ENCODE data around the gene ZBTB17.
"Not testable (repeated sequence)": the region's sequence is repeated elsewhere in the genome, so short reads cannot be mapped to it uniquely, and the experiment has no call there.

ZBTB17 gene

DNA sequence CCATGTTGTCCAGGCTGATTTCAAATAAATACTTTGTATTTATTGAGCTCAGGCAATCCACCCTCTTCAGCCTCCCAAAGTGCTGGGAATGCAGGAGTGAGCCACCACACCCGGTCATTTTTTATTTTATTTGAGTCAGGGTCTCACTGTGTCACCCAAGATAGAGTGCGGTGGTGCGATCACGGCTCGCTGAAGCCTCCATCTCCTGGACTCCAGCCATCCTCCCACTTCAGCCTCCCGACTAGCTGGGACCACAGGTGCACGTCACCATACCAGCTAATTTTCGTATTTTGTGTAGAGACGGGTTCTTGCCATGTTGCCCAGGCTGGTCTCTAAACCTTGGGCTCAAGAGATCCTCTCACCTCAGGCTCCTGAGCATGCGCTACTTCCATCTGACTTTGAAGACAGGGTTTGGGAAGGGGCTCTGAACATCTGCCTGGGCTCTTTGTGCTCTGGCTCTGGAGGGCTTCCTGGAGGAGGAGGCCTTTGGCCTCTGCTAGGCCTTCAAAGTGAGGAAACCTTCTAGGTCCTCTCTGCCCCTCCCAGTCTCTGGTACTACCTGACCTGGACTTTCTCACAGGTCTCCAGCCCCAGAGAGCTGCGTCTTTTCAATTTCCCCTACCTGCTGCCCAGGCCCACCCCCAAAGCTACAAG lies 36.2 kb upstream of the ZBTB17 start:
- DNase-seq, result no peak

DNA sequence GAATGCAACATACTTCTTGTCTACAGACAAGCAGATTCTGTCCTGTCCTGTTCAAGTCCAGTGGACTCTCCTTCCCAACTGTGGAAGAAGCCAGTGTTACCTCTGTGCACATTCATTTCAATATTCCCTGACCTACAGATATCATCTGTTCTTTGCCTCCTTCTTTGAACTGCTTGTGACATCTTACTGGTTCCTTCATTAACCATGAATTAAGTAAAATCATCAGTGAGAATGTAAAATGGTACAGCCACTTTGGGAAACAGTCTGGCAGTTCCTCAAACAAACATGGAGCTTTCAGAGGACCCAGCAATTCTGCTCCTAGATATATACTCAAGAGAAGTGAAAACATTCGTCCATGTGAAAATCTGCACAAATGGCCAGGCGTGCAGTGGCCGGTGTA lies 34.9 kb upstream of the ZBTB17 start:
- DNase-seq, result no peak

DNA sequence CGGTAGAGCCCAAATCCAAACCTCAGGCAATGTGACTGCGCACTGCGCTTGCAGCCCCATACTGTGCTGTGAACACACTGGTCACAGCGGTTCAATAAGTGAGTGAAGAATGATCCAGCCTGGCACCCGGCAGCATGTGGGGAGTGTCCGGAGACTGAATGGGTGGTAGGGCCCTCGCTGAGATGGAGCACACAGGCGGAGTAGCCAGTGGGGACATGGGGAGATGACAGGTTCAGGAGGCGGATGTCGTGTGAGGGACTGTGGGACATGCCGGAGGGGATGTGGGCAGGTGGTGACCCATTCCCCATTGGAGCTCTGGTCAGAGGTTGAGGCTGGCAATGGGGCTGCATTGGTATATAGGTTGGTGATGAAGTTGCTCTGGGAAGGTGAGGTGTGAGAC lies 33.8 kb upstream of the ZBTB17 start:
- DNase-seq, result no peak

DNA sequence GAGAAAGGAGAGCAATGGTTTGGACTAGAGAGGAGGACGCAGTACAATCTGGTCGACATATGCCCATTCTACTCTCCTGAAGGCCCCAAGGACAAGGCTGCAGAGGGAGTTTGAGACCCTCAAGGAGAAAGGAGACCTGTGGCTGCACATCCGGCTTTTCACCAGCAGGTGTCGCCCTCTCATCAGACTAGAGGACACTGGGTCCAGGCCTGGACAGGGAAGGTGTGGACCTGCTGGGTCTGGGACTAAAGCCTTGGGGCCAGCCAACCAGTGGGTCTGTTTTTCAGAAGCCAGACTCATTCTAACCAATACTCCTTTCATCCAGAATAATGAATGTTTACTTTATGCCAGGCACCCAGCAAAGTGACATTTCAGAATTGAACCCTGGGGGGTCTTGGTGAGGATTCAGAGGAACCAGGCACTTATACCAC lies 33.1 kb upstream of the ZBTB17 start:
- peak; percentile 82 for DNase-seq

DNA sequence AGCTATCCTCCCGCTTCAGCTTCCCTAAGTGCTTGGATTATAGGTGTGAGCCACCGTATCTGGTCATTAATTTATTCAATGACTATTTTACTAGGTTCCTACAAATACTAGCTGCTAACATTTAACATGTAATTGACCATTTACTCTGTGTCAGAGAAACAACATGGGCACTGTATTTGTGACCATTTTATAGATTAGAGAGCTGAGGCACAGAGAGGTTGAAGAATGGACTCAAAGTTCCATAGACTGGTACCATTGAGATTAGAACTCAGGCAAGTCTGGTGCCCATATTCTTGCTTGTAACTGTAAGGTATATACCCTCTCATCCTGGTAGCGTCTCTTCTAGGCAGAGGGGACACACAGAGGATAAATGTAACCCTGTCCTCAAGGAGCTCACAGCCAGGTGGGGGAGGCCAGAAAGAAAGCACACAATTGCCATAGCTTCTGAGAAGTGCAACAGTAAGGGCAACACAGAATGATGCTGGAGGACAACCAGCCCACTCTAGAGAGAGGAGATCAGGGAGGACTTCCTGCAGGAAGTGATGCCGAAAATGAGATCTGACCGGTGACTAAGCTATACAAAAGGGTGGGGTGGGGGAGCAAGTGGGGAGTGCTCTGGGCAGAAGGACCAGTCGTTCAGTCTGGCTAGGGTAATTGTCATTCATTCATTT lies 31.9 kb upstream of the ZBTB17 start:
- DNase-seq, result no peak

DNA sequence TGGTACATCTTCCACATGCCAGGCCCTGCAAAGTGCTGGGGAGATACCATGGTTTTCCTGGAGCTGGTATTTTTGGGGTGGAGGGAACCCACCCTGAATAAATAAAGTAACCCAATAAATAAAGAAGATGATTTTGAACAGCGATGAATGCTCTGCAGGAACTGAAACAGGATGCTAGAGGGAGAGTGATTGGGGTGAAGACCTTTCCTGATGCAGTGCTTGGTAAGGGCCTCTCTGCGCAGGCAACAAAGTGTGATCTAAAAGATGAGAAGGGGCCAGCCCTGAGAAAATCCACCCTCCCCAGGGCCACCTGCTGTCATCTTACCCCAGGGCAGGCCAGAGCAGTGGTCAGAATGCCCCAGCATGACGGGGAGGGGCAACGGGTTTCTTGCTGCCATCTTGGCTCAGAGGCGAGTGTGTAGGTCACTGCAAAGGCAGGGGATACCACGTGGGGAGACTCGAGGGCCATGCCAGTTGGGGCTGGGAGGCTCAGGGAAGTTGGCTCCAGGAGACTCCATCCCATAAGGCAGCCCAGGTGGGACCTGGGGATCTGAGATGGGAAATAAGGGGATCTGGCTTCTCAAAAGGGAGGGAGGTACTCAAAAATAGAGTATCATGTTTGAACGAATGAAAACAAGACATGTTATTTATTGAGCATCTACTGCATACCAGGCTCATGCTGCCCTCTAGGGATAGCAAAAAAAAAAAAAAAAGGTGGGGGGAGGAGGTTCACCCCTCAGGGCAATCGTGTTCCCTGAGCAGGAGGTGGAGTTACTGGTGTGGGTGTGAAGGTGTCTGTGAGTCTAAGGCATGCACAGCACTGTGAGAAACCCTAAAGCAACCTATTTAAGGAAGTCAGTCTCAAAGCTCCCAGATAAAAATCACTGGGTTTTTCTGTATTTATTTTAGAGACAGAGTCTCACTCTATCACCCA lies 30.9 kb upstream of the ZBTB17 start:
- no peak for DNase-seq

DNA sequence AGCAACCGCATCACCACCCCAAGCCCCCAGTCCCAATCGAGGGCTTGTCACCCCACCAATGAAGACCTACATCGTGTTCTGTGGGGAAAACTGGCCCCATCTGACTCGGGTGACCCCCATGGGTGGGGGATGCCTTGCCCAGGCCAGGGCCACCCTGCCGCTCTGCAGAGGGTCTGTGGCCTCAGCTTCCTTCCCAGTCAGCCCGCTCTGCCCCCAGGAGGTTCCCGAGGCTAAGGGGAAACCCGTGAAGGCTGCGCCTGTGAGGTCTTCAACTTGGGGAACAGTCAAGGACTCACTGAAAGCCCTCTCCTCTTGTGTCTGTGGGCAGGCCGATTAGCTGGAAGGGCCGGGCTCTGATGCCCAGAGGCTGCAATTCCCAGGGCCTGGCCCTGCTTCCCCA lies 30.1 kb upstream of the ZBTB17 start:
- DNase-seq, result no peak

DNA sequence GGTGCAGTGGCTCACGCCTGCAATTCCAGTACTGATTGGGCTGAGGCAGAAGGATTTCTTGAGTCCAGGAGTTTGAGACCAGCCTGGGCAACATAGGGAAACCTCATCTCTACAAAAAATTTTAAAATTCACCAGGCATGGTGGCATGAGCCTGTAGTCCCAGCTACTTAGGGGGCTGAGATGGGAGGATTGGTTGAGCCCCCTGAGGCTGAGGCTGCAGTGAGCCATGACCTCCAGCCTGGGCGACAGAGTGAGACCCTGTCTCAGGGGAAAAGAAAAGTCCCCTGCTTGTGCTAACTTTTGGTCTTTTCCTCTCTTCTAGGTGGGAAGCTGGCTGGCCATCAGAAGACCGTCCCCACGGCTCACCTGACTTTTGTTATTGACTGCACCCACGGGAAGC lies 29.7 kb upstream of the ZBTB17 start:
- no peak for DNase-seq

DNA sequence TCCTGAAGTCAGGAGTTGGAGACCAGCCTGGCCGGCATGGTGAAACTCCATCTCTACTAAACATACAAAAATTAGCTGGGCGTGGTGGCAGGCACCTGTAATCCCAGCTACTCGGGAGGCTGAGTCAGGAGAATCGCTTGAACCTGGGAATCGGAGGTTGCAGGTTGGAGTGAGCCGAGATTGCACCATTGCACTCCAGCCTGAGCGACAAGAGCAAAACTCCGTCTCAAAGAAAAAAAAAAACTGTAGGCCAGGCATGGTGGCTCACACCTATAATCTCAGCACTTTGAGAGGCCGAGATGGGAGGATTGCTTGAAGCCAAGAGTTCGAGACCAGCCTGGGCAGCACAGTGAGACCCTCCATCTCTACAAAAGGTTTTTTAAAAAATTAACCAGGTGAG lies 25.4 kb upstream of the ZBTB17 start:
- not testable (repeated sequence) for DNase-seq

DNA sequence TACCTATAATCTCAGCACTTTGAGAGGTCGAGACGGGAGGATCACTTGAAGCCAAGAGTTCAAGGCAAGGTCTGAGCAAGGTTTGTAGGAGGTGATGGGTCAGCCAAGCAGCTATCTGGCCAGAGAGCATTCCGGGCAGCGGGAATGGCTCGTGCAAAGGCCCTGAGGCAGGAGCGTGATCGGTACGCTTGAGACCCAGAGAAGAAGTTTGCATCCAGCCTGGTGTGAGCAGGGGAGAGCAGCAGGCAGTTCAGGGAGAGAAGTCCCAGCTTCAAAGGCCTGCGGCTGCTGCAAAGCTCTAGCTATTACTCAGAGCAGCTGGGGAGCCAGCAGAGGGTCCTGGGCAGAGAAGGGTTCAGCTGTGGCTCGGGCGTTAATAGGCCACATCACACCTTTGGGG lies 23.0 kb upstream of the ZBTB17 start:
- no peak for DNase-seq

DNA sequence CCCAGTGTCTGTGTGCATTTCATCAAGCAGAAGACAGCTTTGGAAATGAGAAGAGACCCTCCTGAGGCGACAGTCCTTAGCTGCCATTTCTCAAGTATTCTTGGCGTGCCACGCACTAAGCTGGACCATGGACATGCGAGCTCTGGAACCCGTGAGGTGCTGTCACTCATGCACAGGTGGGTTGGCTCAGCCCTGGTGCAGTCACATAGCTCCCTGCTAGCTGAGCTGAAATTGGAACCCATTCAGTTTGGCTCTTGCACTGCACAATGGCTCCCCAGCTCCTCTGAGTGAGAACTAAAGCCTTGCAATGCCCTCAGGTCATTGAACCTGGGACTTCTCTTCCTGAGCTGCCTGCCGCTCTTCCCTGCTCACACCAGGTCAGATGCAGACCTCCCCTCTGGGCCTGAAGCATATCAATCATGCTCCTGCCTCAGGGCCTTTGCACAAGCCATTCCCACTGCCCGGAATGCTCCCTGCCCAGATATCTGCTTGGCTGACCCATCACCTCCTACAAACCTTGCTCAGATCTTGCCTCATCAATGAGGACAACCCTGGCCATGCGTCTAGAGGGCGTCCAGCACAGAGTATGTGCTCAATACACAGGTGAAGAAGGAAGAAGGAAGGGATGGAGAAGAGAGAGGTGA lies 21.9 kb upstream of the ZBTB17 start:
- DNase-seq, result no peak

DNA sequence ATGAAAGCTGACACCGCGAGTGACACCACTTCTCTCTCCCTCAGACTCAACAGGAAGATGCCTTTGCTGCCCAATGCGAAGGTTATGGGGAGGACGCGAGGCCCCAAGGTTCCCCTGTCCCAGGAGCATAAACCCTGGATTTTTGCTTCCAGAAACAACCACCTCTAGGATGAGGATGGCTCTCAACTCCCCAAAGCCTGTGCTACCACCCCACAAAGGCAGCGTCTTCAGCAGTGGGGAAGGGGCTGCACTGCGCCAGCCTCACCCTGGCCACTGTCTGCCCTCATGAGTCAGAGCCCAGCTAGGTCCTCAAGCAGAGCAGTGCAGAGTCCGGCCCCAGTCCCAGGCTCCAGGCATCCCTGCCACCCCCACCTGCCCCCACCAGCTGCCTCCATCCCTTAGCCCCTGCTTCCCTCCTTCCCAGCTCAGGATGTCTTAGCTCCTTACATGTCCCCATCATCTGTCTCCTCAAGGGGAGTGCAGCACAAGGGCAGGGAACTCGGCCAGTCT lies 21.2 kb upstream of the ZBTB17 start:
- DNase-seq, result no peak

DNA sequence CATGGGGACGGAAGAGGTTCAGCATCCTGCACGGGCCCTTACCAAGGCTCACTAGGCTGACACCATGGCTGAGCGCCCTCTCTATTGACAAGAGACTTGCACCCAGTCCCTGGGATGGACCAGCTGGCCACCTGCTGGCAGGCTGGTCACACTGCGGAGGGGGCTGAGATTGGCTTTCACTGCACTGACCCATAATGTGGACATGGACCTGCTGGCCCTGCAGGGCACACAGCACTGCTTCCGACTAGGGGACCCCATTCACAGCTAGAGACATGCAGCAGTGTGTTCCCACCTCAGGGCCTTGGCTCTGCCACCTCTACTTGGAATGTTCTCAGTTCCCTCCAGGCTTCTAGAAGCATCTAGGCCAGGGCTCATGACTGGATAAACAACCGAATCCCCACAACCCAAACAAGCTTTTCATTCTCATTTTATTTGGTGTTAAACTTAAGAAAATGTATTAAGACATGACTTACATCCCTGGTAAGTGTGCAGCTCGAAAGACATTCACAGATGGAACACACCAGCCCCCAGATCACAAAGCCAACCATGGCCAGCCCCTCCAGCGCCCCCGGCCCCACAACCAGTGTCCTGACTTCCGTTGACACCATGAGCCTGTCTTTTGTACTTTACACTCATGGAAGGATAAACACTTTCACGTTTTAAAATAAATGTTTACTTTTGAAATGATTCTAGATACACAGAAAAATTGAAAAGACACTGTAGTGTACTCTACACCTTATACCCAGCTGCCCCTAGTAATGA lies 18.9 kb upstream of the ZBTB17 start:
- peak; percentile 58 to 66 for DNase-seq

DNA sequence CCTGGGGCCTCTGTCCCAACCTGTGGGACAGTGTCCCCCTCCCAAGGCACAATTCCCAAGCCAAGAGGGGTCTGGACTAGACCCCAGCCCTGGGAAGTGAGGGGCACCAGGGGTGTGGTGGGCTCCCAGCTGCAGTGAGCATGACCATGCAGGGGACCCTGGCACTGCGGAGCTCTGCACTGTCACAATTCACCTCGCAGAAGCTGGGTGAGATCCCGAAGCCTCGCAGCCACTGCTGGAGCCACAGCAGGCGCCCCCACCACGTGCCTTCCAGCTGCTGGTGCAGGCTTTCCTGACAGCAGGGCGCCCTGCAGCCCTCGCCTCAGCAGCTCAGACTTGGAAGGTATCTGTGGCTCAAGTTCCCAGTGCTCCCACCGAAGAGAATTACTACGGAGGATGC lies 18.2 kb upstream of the ZBTB17 start:
- DNase-seq, result no peak

DNA sequence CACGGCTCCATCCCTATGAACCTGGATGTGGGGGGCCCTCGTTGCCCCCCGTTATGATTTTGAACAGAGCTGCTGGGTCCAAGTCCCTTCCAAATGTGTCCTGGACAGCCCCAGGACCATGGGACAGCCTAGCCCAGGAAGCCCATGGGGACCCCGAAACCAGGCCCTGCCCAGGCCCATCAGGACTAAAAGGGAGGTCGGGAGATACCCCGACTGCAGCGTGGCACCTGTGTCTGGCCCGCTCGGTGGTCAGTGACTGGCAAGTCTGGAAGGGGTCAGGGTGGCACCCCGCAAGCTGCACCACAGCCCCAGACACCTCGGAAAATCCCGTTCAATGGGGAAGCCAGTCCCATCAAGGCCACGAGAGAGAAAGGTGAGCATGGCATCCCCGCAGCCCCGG lies 17.8 kb upstream of the ZBTB17 start:
- DNase-seq, result no peak

DNA sequence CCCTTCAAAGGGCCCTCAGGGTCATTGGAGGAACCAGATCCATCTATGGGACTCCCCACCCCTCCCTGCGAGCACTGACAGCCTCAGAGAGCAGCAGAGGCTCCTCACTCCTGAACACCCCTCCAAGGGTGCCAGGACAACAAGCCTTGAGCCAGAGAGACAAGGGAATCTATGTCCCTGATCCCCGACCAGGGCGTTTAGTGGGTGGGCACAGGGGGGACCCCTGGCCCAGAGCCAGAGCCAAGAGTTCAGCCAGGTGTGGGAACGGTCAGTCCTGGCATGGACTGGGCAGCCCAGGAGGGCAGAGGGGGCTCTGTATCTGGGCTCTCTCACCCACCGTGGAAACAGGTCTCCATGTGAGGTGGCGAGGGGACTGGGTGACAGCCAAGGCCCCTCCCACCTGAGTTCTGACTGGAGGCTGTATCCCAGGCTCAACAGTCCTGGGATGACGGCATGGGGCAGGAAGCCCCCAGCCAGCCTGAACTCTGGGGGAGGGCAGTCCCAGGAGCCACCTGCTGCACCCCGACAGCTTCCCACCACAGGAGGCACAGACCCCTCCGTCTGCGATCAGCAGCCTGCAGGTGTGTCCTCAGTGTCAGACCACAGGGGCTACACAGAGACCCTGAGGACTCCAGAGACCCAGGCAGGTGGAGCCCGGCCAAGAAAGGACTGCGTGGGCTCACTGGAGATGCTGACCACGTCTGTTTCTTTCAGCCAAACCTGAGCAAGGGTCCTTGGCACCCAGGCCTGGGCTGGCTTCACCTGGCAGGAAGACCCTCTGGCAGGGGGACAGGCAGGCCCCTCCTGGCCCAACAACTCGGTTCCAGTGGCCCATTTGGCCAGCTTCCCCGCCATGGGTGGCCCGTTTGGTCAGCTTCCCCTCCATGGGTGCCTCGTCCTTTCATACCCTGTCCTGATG lies 16.9 kb upstream of the ZBTB17 start:
- no peak for DNase-seq

DNA sequence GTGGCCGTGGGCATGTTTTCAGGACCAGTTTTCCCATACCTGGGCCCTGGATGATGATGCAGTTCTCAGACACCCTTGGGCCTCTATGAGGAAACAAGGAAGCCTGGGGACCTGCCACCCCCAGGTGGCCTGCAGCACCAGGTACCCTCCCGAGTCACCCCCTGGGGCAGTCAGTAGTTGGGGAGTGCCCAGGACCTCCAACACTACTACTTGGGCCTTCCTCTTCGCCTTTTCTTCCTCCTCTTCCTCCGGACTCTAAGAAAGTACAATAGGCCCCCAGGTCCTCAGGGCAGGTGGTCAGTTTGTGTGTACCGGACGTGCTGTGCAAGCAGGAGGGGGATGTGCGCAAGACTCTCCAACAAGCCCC lies 16.3 kb upstream of the ZBTB17 start:
- DNase-seq, result no peak

DNA sequence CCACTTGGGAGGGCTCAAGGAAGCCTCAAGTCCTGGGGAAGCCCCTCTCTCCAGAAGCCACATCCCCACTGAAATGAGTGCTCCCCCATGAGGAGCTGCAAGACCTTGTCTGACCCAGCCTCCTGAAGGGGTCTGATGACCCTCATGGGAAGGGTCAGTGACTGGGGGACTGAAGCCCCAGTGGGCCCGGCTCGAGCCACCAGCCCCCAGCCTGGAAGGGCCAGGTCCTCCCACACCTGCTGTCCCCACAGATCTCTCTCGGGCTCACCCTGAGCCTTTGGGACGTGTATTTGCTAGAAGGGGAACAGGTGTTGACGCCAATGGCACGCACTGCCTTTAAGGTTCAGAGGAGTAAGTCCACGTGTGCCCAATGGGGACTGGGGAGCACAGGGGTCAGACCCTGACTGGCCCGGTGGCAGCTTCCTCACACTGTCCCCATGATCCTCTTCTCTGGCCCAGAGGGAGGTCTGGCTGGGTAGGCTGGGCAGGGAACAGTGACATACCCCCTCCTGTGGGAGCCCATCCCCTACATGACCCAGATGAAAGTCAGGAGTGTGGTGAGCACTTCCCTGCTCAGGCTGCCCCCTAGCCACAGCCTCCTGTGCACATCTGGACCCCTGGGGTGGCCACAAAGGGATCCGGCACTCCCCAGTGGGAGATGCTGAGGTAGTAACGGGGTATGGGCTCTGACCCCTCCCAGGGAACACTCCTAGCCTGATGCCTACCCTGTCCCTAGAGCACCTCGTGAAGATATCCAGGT lies 15.7 kb upstream of the ZBTB17 start:
- DNase-seq, result no peak

DNA sequence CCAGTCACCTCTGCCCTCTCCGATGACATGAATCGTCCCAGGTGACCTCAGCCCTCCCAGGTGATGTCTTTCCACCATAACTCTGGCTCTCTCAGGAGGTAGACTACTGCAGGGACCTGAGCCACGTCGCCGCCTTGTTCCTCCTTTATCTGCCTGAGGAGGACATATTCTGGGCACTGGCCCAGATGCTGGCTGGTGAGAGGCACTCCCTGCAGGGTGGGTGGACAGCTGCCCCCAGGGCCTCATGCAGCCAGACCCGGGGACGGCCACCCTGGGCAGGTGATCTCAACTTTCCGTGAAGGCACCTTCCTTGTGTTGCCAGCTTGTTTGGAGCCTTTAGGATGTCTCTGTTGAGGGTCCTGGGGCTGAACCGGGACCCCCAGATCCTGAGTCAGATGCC lies 13.9 kb upstream of the ZBTB17 start:
- no peak for DNase-seq
